Endometrium (tissue), 2 donors: Measurements from ENCODE around the gene TMEM240.
"Not testable (repeated sequence)": the region's sequence is repeated elsewhere in the genome, so short reads cannot be mapped to it uniquely, and the experiment has no call there.

Source experiments
- FAIRE-seq: peaks from 2 replicates; lab custom pipeline; 2012; peaks lifted over from hg19 to GRCh38; lab: Jason Lieb, UNC
- donor health status: control.
- donor health status: control.

The TMEM240 gene

DNA sequence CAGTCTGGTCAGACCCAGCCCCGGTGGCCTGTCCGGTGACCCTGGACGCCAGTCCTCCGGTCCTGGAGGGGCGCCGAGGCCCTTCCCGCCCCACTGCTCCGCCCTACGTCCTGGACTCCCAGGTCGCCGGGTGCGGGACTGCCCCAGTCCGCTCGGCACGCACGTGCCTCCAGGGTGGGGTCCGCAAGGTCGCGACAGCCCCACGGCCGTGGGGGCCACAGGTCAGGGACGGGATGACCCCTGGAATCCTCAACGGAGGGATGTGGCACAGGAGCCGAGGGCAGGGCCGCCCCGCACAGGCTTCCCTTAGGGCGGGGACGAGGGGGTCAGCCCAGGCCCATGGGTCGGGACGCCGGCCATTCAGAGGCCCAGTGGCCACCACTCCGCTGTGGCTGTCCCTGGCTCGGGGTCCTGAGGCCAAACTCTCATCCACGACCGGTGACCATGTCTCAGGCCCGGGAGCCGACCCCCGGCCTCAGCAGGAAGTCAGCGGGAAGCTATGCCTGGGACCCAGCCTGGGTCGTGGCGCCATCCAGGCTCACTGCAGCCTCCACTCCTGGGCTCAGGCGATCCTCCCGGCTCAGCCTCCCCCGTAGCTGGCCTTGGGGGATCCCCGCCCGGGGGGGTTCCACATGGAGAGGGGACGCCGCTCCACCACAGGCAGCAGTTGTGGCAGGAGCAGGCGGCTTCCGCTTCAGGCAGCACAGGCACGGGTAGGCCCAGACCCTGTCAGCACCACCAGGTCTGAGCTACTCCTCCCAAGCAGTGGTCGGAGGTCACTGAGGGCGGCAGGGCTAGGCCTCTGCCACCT, 599 bp upstream of the TMEM240 start:
- no peak for FAIRE-seq

DNA sequence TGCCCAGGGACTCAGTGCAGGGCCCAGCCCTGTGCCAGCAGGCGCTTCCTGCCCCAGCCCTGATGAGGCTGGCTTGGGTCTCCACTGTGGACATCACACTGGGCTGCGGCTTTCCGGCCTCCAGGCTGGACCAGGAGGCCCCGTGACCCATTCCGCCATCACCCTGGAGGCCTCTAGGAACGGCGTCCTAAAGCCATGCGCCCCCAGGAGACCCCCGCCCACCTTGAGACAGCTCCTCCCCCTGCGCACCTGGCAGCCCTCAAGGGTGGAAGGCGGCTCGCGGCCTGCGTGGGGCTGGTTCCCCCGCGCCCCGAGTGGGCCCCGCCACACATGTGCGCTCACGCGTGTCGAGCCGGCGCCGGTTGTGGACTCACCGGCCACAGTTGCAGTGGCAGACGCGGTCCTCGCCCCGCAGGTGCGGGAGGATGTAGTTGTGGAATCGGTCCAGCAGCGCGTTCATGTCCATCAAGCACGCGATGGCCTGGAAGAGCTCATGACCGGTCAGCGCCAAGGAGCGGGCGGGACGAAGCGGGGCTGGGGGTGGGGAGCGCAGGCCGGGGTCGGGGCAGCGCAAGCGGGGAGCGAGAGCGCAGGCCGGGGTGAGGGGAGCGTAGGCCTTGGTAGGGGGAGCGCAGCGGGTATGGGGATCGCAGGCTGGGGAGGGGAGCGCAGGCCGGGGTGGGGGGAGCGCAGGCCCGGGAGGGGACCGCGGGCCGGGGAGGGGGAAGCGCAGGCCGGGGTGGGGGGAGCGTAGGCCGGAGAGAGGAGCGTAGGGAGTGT, 924 bp downstream of the TMEM240 start:
- no peak for FAIRE-seq

GRCh38 chr1:1538989-1539309, 1.5 kb downstream of the TMEM240 start:
- FAIRE-seq: no peak

- no peak for FAIRE-seq
Observed at GRCh38 chr1:1538334-1538733, 2.1 kb downstream of the TMEM240 start.

DNA sequence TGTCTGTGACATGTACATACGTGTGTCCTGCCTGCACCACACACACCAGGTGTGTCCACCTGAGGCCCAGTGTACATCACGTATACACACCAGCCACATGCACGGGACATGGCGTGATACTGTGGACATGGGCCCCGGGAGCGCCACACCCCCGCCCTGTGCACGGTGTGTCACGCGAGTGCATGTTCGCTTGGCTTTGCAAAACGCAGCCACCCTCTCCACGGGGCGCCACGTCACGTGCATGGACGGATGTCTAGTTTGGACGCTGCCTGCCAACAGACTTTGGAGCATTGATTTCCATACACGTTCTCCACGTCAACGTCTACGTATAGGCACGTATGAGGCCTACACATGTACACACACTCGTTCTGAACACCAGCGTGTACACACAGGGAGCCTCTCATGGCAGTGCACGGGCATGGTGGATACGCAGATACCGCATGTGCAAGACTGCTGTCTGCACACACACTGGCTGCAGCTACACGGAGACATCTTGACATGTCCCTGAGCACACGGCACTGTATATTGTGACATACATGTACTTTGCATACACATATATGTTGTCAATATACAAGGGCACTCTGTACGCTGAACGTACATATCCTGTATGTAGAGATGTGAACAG, 2.7 kb downstream of the TMEM240 start:
- no peak for FAIRE-seq

DNA sequence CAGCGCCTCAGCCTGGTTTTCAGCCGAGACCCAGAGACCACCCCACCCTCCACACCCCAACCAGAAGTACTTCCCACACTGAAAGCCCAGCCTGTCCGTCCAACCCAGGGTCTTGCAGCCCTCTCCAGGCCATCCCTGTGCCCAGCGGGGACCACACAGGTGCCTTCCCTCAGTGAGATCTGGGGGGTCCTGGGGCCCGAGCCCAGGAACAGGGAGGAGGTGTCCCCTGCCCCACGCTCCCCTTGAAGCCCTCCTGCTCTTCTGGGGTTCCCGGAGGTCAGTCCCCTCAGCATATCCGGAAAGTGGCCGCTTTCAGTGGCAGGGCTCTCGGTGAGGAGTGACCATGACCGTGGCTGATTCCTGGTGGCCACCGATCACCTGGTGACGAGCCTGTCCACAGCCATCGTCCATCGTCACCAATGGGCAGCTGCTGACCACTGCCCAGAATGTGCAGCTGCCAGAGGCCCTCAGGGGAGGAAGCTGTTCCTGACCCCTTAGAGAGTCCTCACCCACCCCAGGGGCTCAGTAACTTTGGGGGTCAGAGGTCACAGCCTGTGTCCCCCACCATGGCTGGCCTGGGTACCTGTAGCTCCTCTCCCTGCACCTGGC, 3.4 kb downstream of the TMEM240 start:
- no peak for FAIRE-seq

- FAIRE-seq: no peak
Observed at GRCh38 chr1:1536019-1536937, 4.1 kb downstream of the TMEM240 start.

- FAIRE-seq: no peak
Observed at GRCh38 chr1:1535201-1536018, 5.0 kb downstream of the TMEM240 start.

- no peak for FAIRE-seq
Observed at GRCh38 chr1:1534401-1535154, 5.8 kb downstream of the TMEM240 start.

GRCh38 chr1:1533894-1534291, 6.5 kb downstream of the TMEM240 start:
- FAIRE-seq: not testable (repeated sequence)

GRCh38 chr1:1533176-1533893, 7.1 kb downstream of the TMEM240 start:
- not testable (repeated sequence) for FAIRE-seq

- no peak for FAIRE-seq
Observed at GRCh38 chr1:1531947-1532346, 8.5 kb downstream of the TMEM240 start.

- no peak for FAIRE-seq
Observed at GRCh38 chr1:1529936-1530335, 10.5 kb downstream of the TMEM240 start.

- FAIRE-seq: no peak
Observed at GRCh38 chr1:1529321-1529720, 11.1 kb downstream of the TMEM240 start.

DNA sequence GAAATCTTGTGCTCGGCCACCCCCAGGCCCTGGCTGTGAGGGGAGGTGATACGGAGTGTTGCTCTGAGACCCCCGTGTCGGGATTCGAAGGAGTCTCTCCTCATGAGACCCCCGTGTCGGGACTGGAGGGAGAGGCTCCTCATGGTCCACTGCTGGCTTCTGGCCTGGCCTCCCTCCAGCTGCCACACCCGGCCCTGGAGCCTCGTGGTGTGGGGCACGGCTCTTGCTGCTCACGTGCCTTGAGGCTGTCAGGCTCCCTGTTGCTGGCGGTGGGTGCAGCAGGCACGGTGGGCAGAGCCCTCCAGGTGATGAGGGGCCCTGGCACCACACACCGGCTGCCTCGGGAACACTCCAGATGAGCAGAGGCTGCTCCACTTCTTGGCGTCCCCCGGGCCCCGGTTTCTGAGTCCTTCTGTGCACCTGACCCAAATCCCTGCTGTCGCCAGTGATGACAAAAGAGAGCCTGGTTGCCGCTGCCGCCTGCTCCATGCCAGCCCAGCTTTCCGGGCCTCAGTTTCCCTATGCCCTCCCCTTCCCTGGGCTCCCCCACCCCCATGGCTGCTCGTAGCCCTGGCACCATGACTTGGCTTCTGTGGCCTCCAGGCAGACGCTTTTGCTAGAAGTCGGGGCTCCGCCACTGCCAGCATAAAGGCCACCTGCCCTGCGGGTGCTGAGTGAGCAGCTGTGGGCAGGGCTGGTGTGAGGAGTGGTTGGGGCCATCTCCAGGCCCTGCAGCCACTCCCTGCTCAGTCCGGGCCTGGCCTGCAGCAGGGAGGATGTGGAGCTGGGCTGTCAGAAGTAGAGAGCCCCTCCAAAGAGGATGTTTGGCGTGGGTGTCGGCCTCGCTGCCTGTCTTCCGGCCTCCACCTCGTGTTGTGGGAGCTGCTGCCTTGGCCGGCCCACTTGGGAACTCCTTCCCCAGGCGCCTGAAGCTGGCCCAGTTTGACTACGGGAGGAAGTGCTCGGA, 11.8 kb downstream of the TMEM240 start:
- FAIRE-seq: no peak

DNA sequence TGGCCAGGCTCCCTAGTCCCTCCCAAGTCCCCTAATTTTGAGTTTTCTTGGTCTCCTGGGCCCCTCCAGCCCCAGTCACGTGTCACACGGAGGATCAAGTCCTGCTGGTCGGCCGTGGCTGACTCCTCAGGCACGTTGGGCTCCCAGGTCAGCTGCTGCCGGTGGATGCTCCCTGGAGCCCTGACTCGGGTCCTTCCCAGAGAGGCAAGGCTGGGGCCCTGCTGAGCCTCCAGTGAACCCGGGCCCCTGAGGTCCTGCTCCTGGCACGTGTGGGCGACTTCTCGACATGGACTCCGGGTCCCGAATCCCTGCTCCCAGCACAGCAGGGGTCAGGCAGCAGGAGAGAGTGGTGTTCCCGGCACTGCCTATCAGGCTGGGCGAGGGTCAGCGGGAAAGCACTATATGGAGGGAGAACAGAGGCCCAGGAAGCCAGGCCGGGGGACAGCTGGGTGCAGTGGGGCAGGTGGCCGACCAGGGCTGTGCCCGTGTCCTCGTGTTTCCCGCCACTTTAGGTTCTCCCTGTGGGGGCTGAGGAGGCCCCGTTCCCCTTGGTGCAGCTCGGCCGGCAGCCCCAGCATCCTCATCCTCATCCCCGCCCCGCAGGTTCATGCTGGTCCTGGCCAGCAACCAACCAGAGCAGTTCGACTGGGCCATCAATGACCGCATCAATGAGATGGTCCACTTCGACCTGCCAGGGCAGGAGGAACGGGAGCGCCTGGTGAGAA, 13.2 kb downstream of the TMEM240 start:
- no peak for FAIRE-seq

- FAIRE-seq: not testable (repeated sequence)
Observed at GRCh38 chr1:1526476-1526875, 13.9 kb downstream of the TMEM240 start.
